Panc1 (cell line): Measurements from ENCODE around the gene SEPTIN2.

Experiments used
- CTCF ChIP-seq: fragments of 450-650 bp; IDR thresholded peaks from 2 replicates; pipeline ENCODE4 v1.5.1; 2017; ENCODE audit warnings: mild to moderate bottlenecking
- POLR2AphosphoS5 ChIP-seq: IDR thresholded peaks from 2 replicates; pipeline ENCODE4 v1.6.1; 2012; ENCODE audit warnings: mild to moderate bottlenecking, low read depth, low read length, moderate library complexity
- REST ChIP-seq, 2 experiments: IDR thresholded peaks; 2 replicates each; pipeline ENCODE4 v1.6.1; 2011 to 2012; ENCODE audit warnings: low read depth in 2 of 2, control low read depth in 1 of 2, low read length in 1 of 2, mild to moderate bottlenecking in 1 of 2, moderate library complexity in 1 of 2; ENCODE audit not compliant: insufficient read depth in 1 of 2
- SIN3A ChIP-seq: IDR thresholded peaks from 2 replicates; pipeline ENCODE4 v1.6.1; 2012; ENCODE audit warnings: low read depth, mild to moderate bottlenecking, low read length, moderate library complexity, borderline replicate concordance; ENCODE audit not compliant: insufficient read depth
- TCF7L2 ChIP-seq: IDR thresholded peaks from 2 replicates; pipeline ENCODE4 v1.6.1; 2011; ENCODE audit warnings: mild to moderate bottlenecking, low read depth, low read length, inconsistent platforms

DNA sequence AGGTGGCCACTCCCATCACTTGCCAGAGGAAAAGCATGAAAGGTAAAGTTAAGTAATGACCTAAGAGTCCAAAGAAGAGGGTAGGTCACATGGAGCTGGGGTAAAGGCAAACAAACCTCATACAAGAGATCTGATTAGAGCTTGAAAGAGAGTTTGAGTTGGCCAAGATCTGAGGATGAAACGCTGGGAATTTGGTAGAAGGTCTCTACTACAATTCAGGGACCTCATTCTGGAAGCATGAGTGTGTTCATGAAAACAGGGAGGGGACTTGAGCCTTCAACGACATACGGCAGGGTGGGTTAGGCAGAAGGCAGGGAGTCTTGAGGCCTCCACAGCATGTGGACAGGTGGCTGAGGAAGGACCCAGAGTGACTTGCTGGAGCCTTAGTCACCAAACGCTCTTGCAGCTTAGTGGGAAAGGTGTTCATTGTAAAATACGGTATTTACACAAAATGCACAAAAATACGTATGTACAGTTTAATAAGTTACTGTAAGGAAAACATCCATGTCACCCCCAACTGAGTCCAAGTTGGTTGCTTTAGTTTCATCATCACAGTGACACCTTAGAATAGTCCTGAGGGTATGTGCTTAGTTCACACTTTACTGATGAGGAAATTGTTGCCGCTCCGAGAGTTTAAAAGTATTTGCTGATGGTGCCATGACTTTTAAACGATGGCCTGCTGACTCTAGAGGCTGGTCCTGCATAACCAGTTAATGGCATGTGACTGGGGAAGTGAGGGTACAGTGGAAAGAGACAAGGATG lies 35.3 kb downstream of the SEPTIN2 start:
- no peak for TF ChIP-seq CTCF
- no peak for TF ChIP-seq REST (IDR thresholded peaks at IDR 0.05; ENCODE audit: insufficient read depth in 1 of 2, low read depth in 2 of 2, low read length in 1 of 2)
- no peak for TF ChIP-seq SIN3A
- no peak for TF ChIP-seq POLR2AphosphoS5
- TF ChIP-seq TCF7L2 = no peak
